Kidney (tissue), 14 donors: Measurements from ENCODE around the gene NLGN2. TPM values are rescaled to one million over a fixed set of nuclear protein-coding genes. Genes with fewer than 3 reads are reported as not detected.

Experiments used
- DNase-seq, 5 donors: peaks; one replicate each; pipeline ENCODE4 v3.0.0-alpha.2; 2013 to 2020
- FAIRE-seq: peaks from 2 replicates; lab custom pipeline; 2012; peaks lifted over from hg19 to GRCh38; lab: Jason Lieb, UNC
- H3K27ac ChIP-seq, 2 donors: one replicate each; pipeline ENCODE4 v1.7.0; 2013; ENCODE audit warnings: low read depth in 2 of 2, low read length in 2 of 2, inconsistent platforms in 1 of 2
- H3K27me3 ChIP-seq: one replicate; pipeline ENCODE4 v1.7.1; 2013; ENCODE audit warnings: low read length, inconsistent platforms; ENCODE audit not compliant: control insufficient read depth, insufficient read depth
- H3K36me3 ChIP-seq, 3 donors: one replicate each; pipeline versions ENCODE4 v1.7.0 to v1.7.1; 2013; ENCODE audit warnings: low read length in 3 of 3, control low read depth in 1 of 3, inconsistent platforms in 1 of 3; ENCODE audit not compliant: insufficient read depth in 3 of 3, control insufficient read depth in 2 of 3
- H3K4me1 ChIP-seq, 3 donors: one replicate each; pipeline versions ENCODE4 v1.7.0 to v1.7.1; 2013; ENCODE audit warnings: low read length in 3 of 3, inconsistent platforms in 1 of 3, low read depth in 1 of 3; ENCODE audit not compliant: control insufficient read depth in 2 of 3, insufficient read depth in 2 of 3
- H3K4me3 ChIP-seq, 3 donors: one replicate each; pipeline versions ENCODE4 v1.7.0 to v1.8.1; 2013; ENCODE audit warnings: low read length in 3 of 3, control low read depth in 1 of 3, inconsistent platforms in 1 of 3
- H3K9ac ChIP-seq, 3 donors: one replicate each; pipeline versions ENCODE4 v1.7.0 to v1.7.1; 2013; ENCODE audit warnings: low read length in 3 of 3, control low read depth in 1 of 3, inconsistent platforms in 1 of 3
- H3K9me3 ChIP-seq, 3 donors: one replicate each; pipeline versions ENCODE4 v1.7.0 to v1.7.1; 2013; ENCODE audit warnings: low read length in 3 of 3, control low read depth in 1 of 3, inconsistent platforms in 1 of 3; ENCODE audit not compliant: control insufficient read depth in 2 of 3, insufficient read depth in 1 of 3
- intact Hi-C: fragments of 100-400 bp; cut with DNase I; formaldehyde crosslinking; loops from one replicate; pipeline ENCODE4 v1.11.1; 2022
- polyA plus RNA-seq: library from polyadenylated mRNA; stranded (reverse); fragments of 350-450 nt; fragmentation: Illumina TruSeq; extraction: RNeasy Lipid Tissue Mini Kit (QIAGEN cat#74804); gene quantifications from one replicate; pipeline ENCODE4 v1.2.3, GENCODE V29; 2014; ENCODE audit warnings: low read depth, low replicate concordance; ENCODE audit not compliant: insufficient read depth
- total RNA-seq: library from RNA; stranded (reverse); fragmentation: NEBNext Ultra II Directional; extraction: Animal tissue kit (Norgen Biotek cat#: 25700); gene quantifications from one replicate; pipeline ENCODE4 v1.2.1, GENCODE V29; 2021
- TF ChIP-seq, protein P1 (sequence below): IDR thresholded peaks from 3 replicates; pipeline ENCODE4 v1.5.1; 2012; ENCODE audit warnings: mild to moderate bottlenecking, moderate library complexity, borderline replicate concordance; ENCODE audit not compliant: insufficient read depth; ENCODE audit errors: extremely low read depth
- donor health status: control.
- donor health status: control.
- donor health status: control.
- donor health status: control.
- donor health status: control.
- donor health status: DM: yes; HTN: yes; CAD: no.
- donor health status: Normal renal cell carcinoma (clear cell type).

The NLGN2 gene
- total and polyA plus RNA-seq, 2 donors from 2014 or later = 7.3 to 23.4 TPM

DNA sequence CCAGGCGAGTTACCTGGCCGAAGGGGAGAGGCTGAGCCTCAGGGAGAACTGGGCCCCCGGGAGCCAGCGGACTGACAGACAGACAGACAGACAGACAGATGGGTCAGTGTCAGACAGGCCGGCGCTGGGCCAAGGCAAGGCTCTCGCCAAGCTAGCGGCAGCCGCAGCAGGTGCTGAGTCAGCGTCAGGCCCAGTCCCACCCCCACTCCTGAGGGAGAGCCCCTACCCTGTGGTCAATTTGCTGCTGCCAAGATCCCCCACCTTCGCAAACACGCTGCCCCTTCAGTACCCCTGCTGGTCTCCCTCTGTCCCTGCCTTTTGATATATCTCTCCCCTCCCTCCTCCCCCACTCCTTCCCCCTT lies 33.2 kb downstream of the NLGN2 start:
- intact Hi-C loops = no loop called here
- DNase-seq = peak; percentile 55 to 85 (median 66)
- no peak for FAIRE-seq

DNA sequence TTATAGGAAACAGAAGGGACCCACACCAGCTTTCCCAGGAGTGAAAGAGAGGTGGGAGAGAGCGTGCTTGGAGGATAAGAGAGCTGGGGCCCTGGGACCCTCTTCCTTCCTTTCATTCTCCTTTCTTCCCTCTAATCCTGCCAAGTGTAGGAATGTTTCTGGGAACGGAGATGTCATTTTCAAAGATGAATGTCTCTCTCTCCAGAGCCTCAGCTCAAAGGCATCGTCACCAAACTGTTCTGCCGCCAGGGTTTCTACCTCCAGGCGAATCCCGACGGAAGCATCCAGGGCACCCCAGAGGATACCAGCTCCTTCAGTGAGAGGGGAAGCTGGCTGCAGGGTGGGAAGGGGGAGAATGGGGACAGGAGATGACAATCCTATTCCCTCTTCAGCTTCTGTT lies 33.6 kb downstream of the NLGN2 start:
- TF ChIP-seq, protein P1, sequence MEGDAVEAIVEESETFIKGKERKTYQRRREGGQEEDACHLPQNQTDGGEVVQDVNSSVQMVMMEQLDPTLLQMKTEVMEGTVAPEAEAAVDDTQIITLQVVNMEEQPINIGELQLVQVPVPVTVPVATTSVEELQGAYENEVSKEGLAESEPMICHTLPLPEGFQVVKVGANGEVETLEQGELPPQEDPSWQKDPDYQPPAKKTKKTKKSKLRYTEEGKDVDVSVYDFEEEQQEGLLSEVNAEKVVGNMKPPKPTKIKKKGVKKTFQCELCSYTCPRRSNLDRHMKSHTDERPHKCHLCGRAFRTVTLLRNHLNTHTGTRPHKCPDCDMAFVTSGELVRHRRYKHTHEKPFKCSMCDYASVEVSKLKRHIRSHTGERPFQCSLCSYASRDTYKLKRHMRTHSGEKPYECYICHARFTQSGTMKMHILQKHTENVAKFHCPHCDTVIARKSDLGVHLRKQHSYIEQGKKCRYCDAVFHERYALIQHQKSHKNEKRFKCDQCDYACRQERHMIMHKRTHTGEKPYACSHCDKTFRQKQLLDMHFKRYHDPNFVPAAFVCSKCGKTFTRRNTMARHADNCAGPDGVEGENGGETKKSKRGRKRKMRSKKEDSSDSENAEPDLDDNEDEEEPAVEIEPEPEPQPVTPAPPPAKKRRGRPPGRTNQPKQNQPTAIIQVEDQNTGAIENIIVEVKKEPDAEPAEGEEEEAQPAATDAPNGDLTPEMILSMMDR = no peak
- intact Hi-C loops = no loop called here
- peak in 1 of 5 donors; percentile 24 for DNase-seq
- Histone ChIP-seq H3K4me3 (no peak overlapping the region), H3K9ac (no peak overlapping the region), H3K4me1 (peaks cover 0 to 20% (median 7%) of the 10 kb centered on the region in 3 donors), H3K36me3 (no peaks in the 10 kb centered on the region), H3K27me3 (peaks cover 9% of the 10 kb centered on the region), H3K9me3 (no peaks in the 10 kb centered on the region), H3K27ac (no peak overlapping the region)
- FAIRE-seq = no peak

More for the DNA sequence above, 33.2 kb downstream of the NLGN2 start:
- H3K4me3 ChIP-seq = peak overlapping the region in 1 of 3 donors; percentile 49
- H3K4me1 ChIP-seq = peaks cover 0 to 23% (median 7%) of the 10 kb centered on the region in 3 donors
- peak overlapping the region in 1 of 3 donors; percentile 75 for H3K9ac ChIP-seq
- TF ChIP-seq, protein P1 = no peak
- no peak overlapping the region for H3K27ac ChIP-seq
- H3K27me3 ChIP-seq = peaks cover 7% of the 10 kb centered on the region
- H3K36me3 ChIP-seq = no peaks in the 10 kb centered on the region
- H3K9me3 ChIP-seq = no peaks in the 10 kb centered on the region

DNA sequence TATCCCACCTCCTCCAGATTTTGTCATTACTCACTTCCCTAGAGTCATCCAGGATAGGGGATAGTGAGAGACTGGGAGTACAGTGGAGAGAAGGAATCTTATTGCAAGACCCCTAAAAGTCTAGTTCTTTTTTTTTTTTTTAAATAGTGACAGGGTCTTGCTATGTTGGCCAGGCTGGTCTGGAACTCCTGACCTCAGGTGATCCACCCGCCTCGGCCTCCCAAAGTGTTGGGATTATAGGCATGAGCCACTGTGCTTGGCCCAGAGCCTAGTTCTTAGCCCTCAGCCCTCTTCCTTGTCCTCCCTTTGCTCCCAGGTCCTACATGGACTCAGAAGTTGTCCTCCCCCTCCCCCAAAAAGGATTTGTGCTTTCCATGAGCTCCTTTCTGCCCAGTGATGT lies 34.5 kb downstream of the NLGN2 start:
- DNase-seq (peak in 1 of 5 donors; percentile 25), FAIRE-seq (no peak)
- no peaks in the 10 kb centered on the region for H3K9me3 ChIP-seq
- peaks cover 11% of the 10 kb centered on the region for H3K27me3 ChIP-seq
- no peaks in the 10 kb centered on the region for H3K36me3 ChIP-seq
- TF ChIP-seq, protein P1 = no peak
- no peak overlapping the region for H3K27ac ChIP-seq
- H3K4me3 ChIP-seq = no peak overlapping the region
- H3K9ac ChIP-seq = no peak overlapping the region
- intact Hi-C loops = no loop called here
- peaks cover 0 to 18% (median 7%) of the 10 kb centered on the region in 3 donors for H3K4me1 ChIP-seq
